ENCODE data around the gene JAKMIP1. TPM values are rescaled to one million over a fixed set of nuclear protein-coding genes. Genes with fewer than 3 reads are reported as not detected.

Gene JAKMIP1
- total RNA-seq, 1 donor from 2014 or later = not detected

DNA sequence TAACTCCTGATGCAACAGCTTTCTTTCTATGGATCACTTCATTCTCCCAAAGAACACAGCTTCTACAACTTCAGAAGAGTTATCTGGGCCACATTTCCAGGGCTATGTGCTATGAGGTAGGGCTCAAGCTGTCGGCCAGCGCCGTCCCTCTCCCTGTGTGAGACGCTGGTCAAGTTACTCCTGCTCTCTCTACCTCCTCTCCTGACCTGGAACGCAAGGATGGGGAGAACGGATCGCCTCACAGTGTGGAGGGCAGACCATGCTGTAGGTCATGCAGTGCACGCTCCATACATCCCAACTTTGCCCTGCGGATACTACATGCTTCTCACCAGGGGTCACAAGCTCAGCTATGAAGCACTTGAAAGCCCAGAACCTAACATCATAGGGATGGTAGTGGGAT lies 42.4 kb downstream of the JAKMIP1 start:
- peaks cover 29% of the 10 kb centered on the region for H3K4me1 Mint-ChIP-seq (ENCODE audit: unreplicated experiment)
- H3K4me3 Mint-ChIP-seq (ENCODE audit: unreplicated experiment) = no peak overlapping the region
- DNase-seq (ENCODE audit: low spot score) = no peak
- H3K36me3 Mint-ChIP-seq (ENCODE audit: low read depth, unreplicated experiment) = no peaks in the 10 kb centered on the region
- TF ChIP-seq, protein P1, sequence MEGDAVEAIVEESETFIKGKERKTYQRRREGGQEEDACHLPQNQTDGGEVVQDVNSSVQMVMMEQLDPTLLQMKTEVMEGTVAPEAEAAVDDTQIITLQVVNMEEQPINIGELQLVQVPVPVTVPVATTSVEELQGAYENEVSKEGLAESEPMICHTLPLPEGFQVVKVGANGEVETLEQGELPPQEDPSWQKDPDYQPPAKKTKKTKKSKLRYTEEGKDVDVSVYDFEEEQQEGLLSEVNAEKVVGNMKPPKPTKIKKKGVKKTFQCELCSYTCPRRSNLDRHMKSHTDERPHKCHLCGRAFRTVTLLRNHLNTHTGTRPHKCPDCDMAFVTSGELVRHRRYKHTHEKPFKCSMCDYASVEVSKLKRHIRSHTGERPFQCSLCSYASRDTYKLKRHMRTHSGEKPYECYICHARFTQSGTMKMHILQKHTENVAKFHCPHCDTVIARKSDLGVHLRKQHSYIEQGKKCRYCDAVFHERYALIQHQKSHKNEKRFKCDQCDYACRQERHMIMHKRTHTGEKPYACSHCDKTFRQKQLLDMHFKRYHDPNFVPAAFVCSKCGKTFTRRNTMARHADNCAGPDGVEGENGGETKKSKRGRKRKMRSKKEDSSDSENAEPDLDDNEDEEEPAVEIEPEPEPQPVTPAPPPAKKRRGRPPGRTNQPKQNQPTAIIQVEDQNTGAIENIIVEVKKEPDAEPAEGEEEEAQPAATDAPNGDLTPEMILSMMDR (IDR thresholded peaks at IDR 0.05; ENCODE audit: unreplicated experiment) = no peak
- H3K27ac Mint-ChIP-seq (ENCODE audit: unreplicated experiment) = no peak overlapping the region
- H3K27me3 Mint-ChIP-seq (ENCODE audit: unreplicated experiment) = peaks cover 5% of the 10 kb centered on the region
- H3K9me3 Mint-ChIP-seq (ENCODE audit: unreplicated experiment) = no peaks in the 10 kb centered on the region

- TF ChIP-seq, protein P1 (IDR thresholded peaks at IDR 0.05; ENCODE audit: unreplicated experiment) = no peak
- Mint-ChIP-seq H3K4me1 (ENCODE audit: unreplicated experiment) (peaks cover 42% of the 10 kb centered on the region), H3K9me3 (ENCODE audit: unreplicated experiment) (no peaks in the 10 kb centered on the region), H3K4me3 (ENCODE audit: unreplicated experiment) (no peak overlapping the region), H3K36me3 (ENCODE audit: low read depth, unreplicated experiment) (no peaks in the 10 kb centered on the region), H3K27me3 (ENCODE audit: unreplicated experiment) (peaks cover 6% of the 10 kb centered on the region), H3K27ac (ENCODE audit: unreplicated experiment) (no peak overlapping the region)
- no peak for DNase-seq (ENCODE audit: low spot score)
Measured at GRCh38 chr4:6155996-6156750, 44.2 kb downstream of the JAKMIP1 start.

DNA sequence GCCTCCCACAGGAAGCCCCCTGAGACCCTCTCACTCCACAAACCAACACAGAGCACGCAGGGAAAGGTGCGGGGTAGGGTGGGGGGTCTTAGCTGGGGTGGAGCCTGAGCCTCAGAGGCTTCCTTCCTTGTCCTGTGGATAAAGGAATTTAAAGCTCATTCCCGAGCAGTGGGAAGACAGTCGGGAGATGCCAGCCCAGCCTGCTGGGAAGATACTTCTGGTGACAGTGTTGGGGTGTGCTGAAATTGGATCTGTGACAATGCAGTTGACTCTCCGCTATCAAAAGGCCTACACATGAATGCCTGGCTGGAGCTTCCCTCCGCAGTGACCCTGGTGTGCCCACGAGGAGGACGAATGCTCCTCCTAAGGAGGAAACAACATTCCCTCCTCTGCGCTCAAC lies 45.5 kb downstream of the JAKMIP1 start:
- Mint-ChIP-seq H3K4me3 (ENCODE audit: unreplicated experiment) (no peak overlapping the region), H3K9me3 (ENCODE audit: unreplicated experiment) (no peaks in the 10 kb centered on the region), H3K4me1 (ENCODE audit: unreplicated experiment) (peaks cover 43% of the 10 kb centered on the region), H3K27ac (ENCODE audit: unreplicated experiment) (no peak overlapping the region), H3K36me3 (ENCODE audit: low read depth, unreplicated experiment) (no peaks in the 10 kb centered on the region), H3K27me3 (ENCODE audit: unreplicated experiment) (peaks cover 7% of the 10 kb centered on the region)
- TF ChIP-seq, protein P1 (IDR thresholded peaks at IDR 0.05; ENCODE audit: unreplicated experiment) = no peak
- DNase-seq (ENCODE audit: low spot score) = no peak

DNA sequence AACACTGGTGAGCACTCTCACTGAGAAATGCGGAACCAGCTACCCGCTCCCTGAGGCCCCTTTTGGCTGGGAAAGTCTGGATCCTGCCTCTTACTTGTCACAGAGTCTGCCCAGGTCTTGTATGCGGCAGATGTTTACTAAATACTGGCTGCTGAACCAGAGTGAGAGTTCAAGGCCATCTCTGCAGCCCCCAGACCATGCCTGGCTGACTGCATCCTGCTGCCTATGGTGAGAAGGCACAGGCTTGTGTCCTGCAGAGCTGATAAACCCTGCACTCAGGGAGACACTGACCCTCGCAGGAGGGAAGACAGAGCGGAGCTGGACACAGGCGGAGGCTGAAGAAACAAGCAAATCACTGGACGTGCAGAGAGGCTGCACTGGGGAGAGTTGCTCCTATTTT lies 46.5 kb downstream of the JAKMIP1 start:
- Mint-ChIP-seq H3K27ac (ENCODE audit: unreplicated experiment) (no peak overlapping the region), H3K4me3 (ENCODE audit: unreplicated experiment) (no peak overlapping the region), H3K27me3 (ENCODE audit: unreplicated experiment) (peaks cover 5% of the 10 kb centered on the region), H3K4me1 (ENCODE audit: unreplicated experiment) (peaks cover 43% of the 10 kb centered on the region), H3K36me3 (ENCODE audit: low read depth, unreplicated experiment) (no peaks in the 10 kb centered on the region), H3K9me3 (ENCODE audit: unreplicated experiment) (no peaks in the 10 kb centered on the region)
- TF ChIP-seq, protein P1 (IDR thresholded peaks at IDR 0.05; ENCODE audit: unreplicated experiment) = no peak
- DNase-seq (ENCODE audit: low spot score) = no peak

DNA sequence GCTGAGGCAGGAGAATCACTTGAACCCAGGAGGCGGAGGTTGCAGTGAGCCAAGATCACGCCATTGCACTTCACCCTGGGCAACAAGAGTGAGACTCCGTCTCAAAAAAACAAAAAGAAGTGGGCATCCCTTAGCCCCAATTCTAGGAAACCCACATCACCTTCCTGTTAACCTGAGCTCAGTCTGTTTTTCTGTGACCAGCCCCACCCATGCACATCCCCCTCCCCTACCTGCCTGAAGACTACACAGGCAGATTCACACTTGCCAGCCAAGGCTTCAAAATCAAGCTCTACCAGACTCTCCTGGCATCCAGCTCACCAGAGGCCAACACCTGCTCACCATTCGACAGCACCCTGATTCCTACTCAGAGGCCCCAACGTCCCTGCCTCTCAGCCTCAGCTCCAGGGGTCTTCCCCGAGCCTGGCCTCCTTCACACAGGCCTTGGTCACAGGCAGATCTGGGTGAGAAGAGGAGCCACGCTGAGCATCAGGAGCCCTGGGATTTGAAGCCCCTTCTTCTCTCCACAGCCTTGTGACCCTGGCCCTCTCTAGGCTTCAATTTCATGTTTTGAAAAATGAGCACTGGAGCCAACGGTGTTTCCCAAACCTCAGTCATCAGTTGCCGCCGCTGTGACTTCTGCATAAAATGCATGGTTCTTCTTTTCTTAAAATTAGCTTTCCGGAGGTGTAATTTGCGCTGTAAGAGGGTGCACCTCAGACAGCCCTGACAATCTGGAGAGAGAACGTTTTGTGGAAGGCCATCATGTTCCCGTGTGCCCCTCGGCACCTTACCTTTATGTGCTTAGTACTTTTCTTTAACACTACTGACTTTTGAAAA lies 47.3 kb downstream of the JAKMIP1 start:
- TF ChIP-seq, protein P1 (IDR thresholded peaks at IDR 0.05; ENCODE audit: unreplicated experiment) = no peak
- no peaks in the 10 kb centered on the region for H3K36me3 Mint-ChIP-seq (ENCODE audit: low read depth, unreplicated experiment)
- DNase-seq (ENCODE audit: low spot score) = no peak
- H3K27me3 Mint-ChIP-seq (ENCODE audit: unreplicated experiment) = peaks cover 5% of the 10 kb centered on the region
- no peaks in the 10 kb centered on the region for H3K9me3 Mint-ChIP-seq (ENCODE audit: unreplicated experiment)
- H3K27ac Mint-ChIP-seq (ENCODE audit: unreplicated experiment) = no peak overlapping the region
- H3K4me3 Mint-ChIP-seq (ENCODE audit: unreplicated experiment) = no peak overlapping the region
- H3K4me1 Mint-ChIP-seq (ENCODE audit: unreplicated experiment) = peaks cover 43% of the 10 kb centered on the region
